ENCODE measurements around the gene KIF2A. TPM values are rescaled to one million over a fixed set of nuclear protein-coding genes. Genes with fewer than 3 reads are reported as not detected.

The KIF2A gene
- total RNA-seq (2012; rRNA removed) (37.3 and 80.8 TPM in 2 replicates), polyA plus RNA-seq (2012; rRNA removed) (22.4 and 23.6 TPM in 2 replicates), Bru-seq, nascent RNA (percentile 82 among the genes with signal in this experiment), BruChase-seq, experiment 1, labeled RNA remaining after a 6-hour chase (percentile 81 among the genes with signal in this experiment), BruChase-seq, experiment 2, labeled RNA remaining after a 2-hour chase (percentile 79 among the genes with signal in this experiment)
- polyA plus RNA-seq (2012; cell fraction: cytosol; rRNA removed), result 1.9 and 3.3 TPM in 2 replicates
- polyA plus RNA-seq (2012; cell fraction: nucleus; rRNA removed; ENCODE audit: low replicate concordance), result 0.91 and 9.0 TPM in 2 replicates
- long read RNA-seq, transcript KIF2A-202 (20 exons, 2,539 nt), result major isoform, 7 of 31 reads
- long read RNA-seq, partial matches to known transcripts, result 1 of 31 reads
- long read RNA-seq, other reads (novel, unspliced or antisense), result 23 of 31 reads

DNA sequence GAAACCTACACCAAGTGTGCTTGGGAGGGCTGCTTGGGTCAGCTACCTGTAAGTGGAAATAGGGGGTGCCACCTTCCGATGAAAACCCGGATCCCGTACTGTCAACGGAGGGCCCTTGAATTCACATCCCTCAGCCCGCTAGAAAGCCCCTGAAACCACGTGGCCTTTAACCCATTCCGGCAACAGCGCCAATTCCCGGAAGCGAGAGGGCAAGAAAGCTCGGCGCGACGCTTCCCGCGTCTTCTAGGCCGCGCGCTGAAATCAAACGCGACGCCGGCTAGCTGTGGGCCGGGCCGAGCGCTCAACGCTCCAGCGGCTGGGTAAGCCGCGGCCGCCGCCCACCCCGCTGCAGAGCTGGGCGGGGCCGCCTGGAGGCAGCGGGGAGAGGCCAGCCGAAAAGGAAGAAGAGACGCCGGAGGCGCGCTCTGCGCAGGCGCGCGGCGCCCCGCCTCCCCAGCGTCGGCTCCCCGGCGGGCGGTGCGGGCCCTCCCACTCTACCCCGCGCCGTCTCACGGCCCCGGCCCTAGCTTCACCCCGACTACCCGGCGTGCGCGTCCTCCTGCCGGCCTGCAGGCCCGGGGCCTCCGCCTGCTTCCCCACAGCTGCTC, at the start of gene KIF2A:
TSS of gene KIF2A (plus strand) at position 492 of the 608 bp plus-strand sequence. CDS start 267 bp downstream, outside the sequence.
- dilution Hi-C loops (cut with HindIII; ENCODE audit: low sequenced_read_pairs, unreplicated experiment), result no loop called here
- Histone ChIP-seq H3K79me1 (ENCODE audit: low read depth in 1 of 2, low read length in 2 of 2) (peaks cover 0 to 34% of the 10 kb centered on the region in 2 experiments; a peak in 2 of 4 replicates), H3K4ac (ENCODE audit: low read depth, low read length) (peak within 1 kb of the TSS; percentile 79), H3K27ac (ENCODE audit: insufficient read depth, low read length) (peak within 1 kb of the TSS; percentile 91), H3K4me2 (ENCODE audit: low read depth, low read length) (peak within 1 kb of the TSS; percentile 86), H4K20me1 (ENCODE audit: insufficient read depth, low read length) (peaks cover 32% of the 10 kb centered on the region; the same call in 1 of the 2 replicates), H3K4me1 (ENCODE audit: control insufficient read depth, insufficient read depth, low read length) (0 out of 2 replicates have a peak, but pooled peaks cover 2% of the 10 kb centered on the region), H3K56ac (ENCODE audit: extremely low read depth, insufficient read depth, low read length) (peak within 1 kb of the TSS; percentile 92), H3K36me3 (ENCODE audit: control insufficient read depth, insufficient read depth, low read length) (no peaks in the 10 kb centered on the region; the same call in 1 of the 2 replicates), H3K23ac (ENCODE audit: low read depth, low read length) (peak within 1 kb of the TSS; percentile 97), H2BK120ac (ENCODE audit: low read depth, low read length) (peak within 1 kb of the TSS; percentile 44; the same call in 1 of the 2 replicates), H2BK20ac (ENCODE audit: low read depth, low read length) (no peak within 1 kb of the TSS), H2AK5ac (ENCODE audit: low read depth, low read length) (peak within 1 kb of the TSS; percentile 60; the same call in 1 of the 2 replicates), H3K9me1 (ENCODE audit: insufficient read depth, low read length) (peaks cover 14% of the 10 kb centered on the region), H4K8ac (ENCODE audit: low read depth in 2 of 2, low read length in 2 of 2) (peak within 1 kb of the TSS; percentile 89 to 93), H3K4me3 (ENCODE audit: insufficient read depth, low read depth, low read length) (peak within 1 kb of the TSS; percentile 98), H2BK15ac (ENCODE audit: low read depth, low read length) (no peak within 1 kb of the TSS), H3K27me3 (ENCODE audit: control insufficient read depth, insufficient read depth, low read length) (no peaks in the 10 kb centered on the region), H3K9ac (ENCODE audit: low read depth, low read length) (peak within 1 kb of the TSS; percentile 73), H2AFZ (replicated peaks; ENCODE audit: low read length, poor library complexity) (peak within 1 kb of the TSS; percentile 99), H3K14ac (replicated peaks; ENCODE audit: low read depth, low read length) (peak within 1 kb of the TSS; percentile 81), H3K9me3 (ENCODE audit: control insufficient read depth, insufficient read depth, low read length) (no peaks in the 10 kb centered on the region), H4K5ac (ENCODE audit: low read depth, low read length) (peak within 1 kb of the TSS; percentile 54; the same call in 1 of the 2 replicates), H3K18ac (ENCODE audit: low read depth, low read length) (no peak within 1 kb of the TSS; the same call in 1 of the 2 replicates), H2AK9ac (replicated peaks; ENCODE audit: low read depth, low read length, poor library complexity) (peak within 1 kb of the TSS; percentile 93), H4K91ac (ENCODE audit: insufficient read depth, low read depth, low read length) (peak within 1 kb of the TSS; percentile 80), H2BK5ac (ENCODE audit: low read depth, low read length, poor library complexity, severe bottlenecking) (peak within 1 kb of the TSS; percentile 85)
- ChIA-PET CTCF (no interaction called here), POLR2A (ENCODE audit: unreplicated experiment) (no interaction called here)
- 0% methylated on average over 40 of the region's 66 CpGs; no CpG with 5 or more reads in 1 of the 2 experiments for WGBS, 2 experiments (ENCODE audit: extremely low coverage in 2 of 2, insufficient read length in 1 of 2)
- peak; percentile 88 for DNase-seq
- no TSS peak for BruUV-seq (replicated peaks)
- in situ Hi-C loops (cut with MboI; ENCODE audit: low sequenced_read_pairs), result no loop called here
- intact Hi-C loops (cut with micrococcal nuclease), result no loop called here
- peak; percentile 96 for ATAC-seq (ENCODE audit: low read depth)
- TF ChIP-seq SMC3 (IDR thresholded peaks at IDR 0.05; ENCODE audit: low read depth, low read length), result no peak
- TF ChIP-seq MAZ (IDR thresholded peaks at IDR 0.05; ENCODE audit: borderline replicate concordance, low read depth, low read length), result peak; percentile 82; the same call in 1 of the 2 replicates
- TF ChIP-seq RCOR1 (IDR thresholded peaks at IDR 0.05; ENCODE audit: insufficient replicate concordance, low read length), result no peak
- TF ChIP-seq, protein P1, sequence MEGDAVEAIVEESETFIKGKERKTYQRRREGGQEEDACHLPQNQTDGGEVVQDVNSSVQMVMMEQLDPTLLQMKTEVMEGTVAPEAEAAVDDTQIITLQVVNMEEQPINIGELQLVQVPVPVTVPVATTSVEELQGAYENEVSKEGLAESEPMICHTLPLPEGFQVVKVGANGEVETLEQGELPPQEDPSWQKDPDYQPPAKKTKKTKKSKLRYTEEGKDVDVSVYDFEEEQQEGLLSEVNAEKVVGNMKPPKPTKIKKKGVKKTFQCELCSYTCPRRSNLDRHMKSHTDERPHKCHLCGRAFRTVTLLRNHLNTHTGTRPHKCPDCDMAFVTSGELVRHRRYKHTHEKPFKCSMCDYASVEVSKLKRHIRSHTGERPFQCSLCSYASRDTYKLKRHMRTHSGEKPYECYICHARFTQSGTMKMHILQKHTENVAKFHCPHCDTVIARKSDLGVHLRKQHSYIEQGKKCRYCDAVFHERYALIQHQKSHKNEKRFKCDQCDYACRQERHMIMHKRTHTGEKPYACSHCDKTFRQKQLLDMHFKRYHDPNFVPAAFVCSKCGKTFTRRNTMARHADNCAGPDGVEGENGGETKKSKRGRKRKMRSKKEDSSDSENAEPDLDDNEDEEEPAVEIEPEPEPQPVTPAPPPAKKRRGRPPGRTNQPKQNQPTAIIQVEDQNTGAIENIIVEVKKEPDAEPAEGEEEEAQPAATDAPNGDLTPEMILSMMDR (conservative IDR thresholded peaks at IDR 0.05; ENCODE audit: low read depth, low read length), result peak; percentile 12; the same call in 1 of the 2 replicates
- TF ChIP-seq BHLHE40 (IDR thresholded peaks at IDR 0.05; ENCODE audit: low read depth, low read length), result no peak
- TF ChIP-seq NFE2L2 (IDR thresholded peaks at IDR 0.05; ENCODE audit: low read depth, low read length), result no peak
- TF ChIP-seq RFX5 (IDR thresholded peaks at IDR 0.05; ENCODE audit: low read depth, low read length), result no peak
- TF ChIP-seq CHD1 (IDR thresholded peaks at IDR 0.05; ENCODE audit: low read depth, low read length), result 0 out of 2 replicates have a peak, but pooled peaks have one; percentile 53
- TF ChIP-seq CEBPB (IDR thresholded peaks at IDR 0.05; ENCODE audit: low read depth, low read length), result no peak
- no peak for TF ChIP-seq MAFK (IDR thresholded peaks at IDR 0.05; ENCODE audit: low read depth, low read length)
- TF ChIP-seq, protein P2, sequence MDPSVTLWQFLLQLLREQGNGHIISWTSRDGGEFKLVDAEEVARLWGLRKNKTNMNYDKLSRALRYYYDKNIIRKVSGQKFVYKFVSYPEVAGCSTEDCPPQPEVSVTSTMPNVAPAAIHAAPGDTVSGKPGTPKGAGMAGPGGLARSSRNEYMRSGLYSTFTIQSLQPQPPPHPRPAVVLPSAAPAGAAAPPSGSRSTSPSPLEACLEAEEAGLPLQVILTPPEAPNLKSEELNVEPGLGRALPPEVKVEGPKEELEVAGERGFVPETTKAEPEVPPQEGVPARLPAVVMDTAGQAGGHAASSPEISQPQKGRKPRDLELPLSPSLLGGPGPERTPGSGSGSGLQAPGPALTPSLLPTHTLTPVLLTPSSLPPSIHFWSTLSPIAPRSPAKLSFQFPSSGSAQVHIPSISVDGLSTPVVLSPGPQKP (IDR thresholded peaks at IDR 0.05; ENCODE audit: borderline replicate concordance, low read depth, low read length), result no peak

Measured in IMR-90 (cell line).